Body of pancreas (tissue), 4 donors: Measurements from ENCODE around the gene PRSS12. TPM values are rescaled to one million over a fixed set of nuclear protein-coding genes. Genes with fewer than 3 reads are reported as not detected.

Experiments used
- ATAC-seq: fragments of 150-250 bp; one replicate; pipeline ENCODE4 v1.9.1; 2016
- DNase-seq, 4 donors: peaks; one replicate each; pipeline ENCODE4 v3.0.0-alpha.2; 2019
- H3K27ac ChIP-seq, 4 donors: fragments of 200-600 bp; sonication (generic); 1 replicate in 3 of 4; 2 replicates in 1 of 4; pipeline versions ENCODE4 v1.5.1 to v1.6.1; 2016 to 2019; ENCODE audit warnings: mild to moderate bottlenecking in 1 of 4, mixed read lengths in 1 of 4, moderate library complexity in 1 of 4
- H3K27me3 ChIP-seq, 2 donors: fragments of 200-600 bp; sonication (generic); one replicate each; pipeline ENCODE4 v1.6.0; 2016; ENCODE audit warnings: mild to moderate bottlenecking in 1 of 2
- H3K36me3 ChIP-seq, 2 donors: fragments of 200-600 bp; sonication (generic); replicated peaks in 1 of 2; 2 replicates each; pipeline ENCODE4 v1.5.1; 2016; ENCODE audit warnings: low read depth in 2 of 2; ENCODE audit not compliant: insufficient read depth in 1 of 2
- H3K4me1 ChIP-seq: fragments of 200-600 bp; sonication (generic); one replicate; pipeline ENCODE4 v1.6.0; 2016
- H3K4me3 ChIP-seq, 2 donors: fragments of 200-600 bp; sonication (generic); 1 replicate in 1 of 2; 2 replicates in 1 of 2; pipeline ENCODE4 v1.5.1; 2016 to 2019
- H3K9me3 ChIP-seq, 3 donors: fragments of 200-600 bp; sonication (generic); 1 replicate in 2 of 3; 2 replicates in 1 of 3; pipeline ENCODE4 v1.5.1; 2016
- CTCF ChIP-seq, 7 experiments: fragments of 450-650 bp in 4 of 7; fragments of 200-600 bp in 3 of 7; sonication (generic) in 3 of 7; IDR thresholded peaks; one replicate each; pipeline ENCODE4 v1.5.1; 2016 to 2019; ENCODE audit warnings: antibody characterized with exemption in 7 of 7
- POLR2A ChIP-seq, 3 donors: fragments of 450-650 bp; IDR thresholded peaks; one replicate each; pipeline ENCODE4 v1.6.1; 2016; ENCODE audit warnings: antibody characterized with exemption in 3 of 3, mild to moderate bottlenecking in 2 of 3
- WGBS, 2 donors: methylation state at CpG; one replicate each; pipeline ENCODE4 v1.1.5; 2017; 5-methylcytosine and 5-hydroxymethylcytosine counted together
- intact Hi-C: fragments of 100-400 bp; cut with DNase I; formaldehyde crosslinking; loops from one replicate; pipeline ENCODE4 v1.15.1; 2023
- total RNA-seq, 2 donors: library from RNA; depleted of rRNA; stranded (reverse); fragments of >200 nt; gene quantifications; one replicate each; pipeline ENCODE4 v1.1.0, GENCODE V29; 2016

Gene PRSS12
- total RNA-seq, 2 donors from 2014 or later, result 12.2 to 15.8 TPM

GRCh38 chr4:118264096-118264495 lies 88.7 kb downstream of the PRSS12 start:
- no peak for TF ChIP-seq CTCF (IDR thresholded peaks at IDR 0.05)
- no peak for TF ChIP-seq POLR2A (IDR thresholded peaks at IDR 0.05)
- H3K9me3 ChIP-seq, result no peaks in the 10 kb centered on the region
- no peaks in the 10 kb centered on the region for H3K36me3 ChIP-seq
- no peak overlapping the region for H3K4me3 ChIP-seq
- no peak overlapping the region for H3K27ac ChIP-seq
- no peaks in the 10 kb centered on the region for H3K27me3 ChIP-seq
- intact Hi-C loops, result no loop called here
- DNase-seq (no peak), ATAC-seq (no peak)
- 83 to 88% methylated on average over 3 of the region's 3 CpGs for WGBS, 2 donors
- H3K4me1 ChIP-seq, result no peaks in the 10 kb centered on the region

GRCh38 chr4:118260309-118260708 lies 92.5 kb downstream of the PRSS12 start:
- Histone ChIP-seq H3K4me1 (no peaks in the 10 kb centered on the region), H3K4me3 (no peak overlapping the region), H3K36me3 (no peaks in the 10 kb centered on the region), H3K9me3 (no peaks in the 10 kb centered on the region), H3K27me3 (no peaks in the 10 kb centered on the region), H3K27ac (no peak overlapping the region)
- ATAC-seq (no peak), DNase-seq (no peak)
- WGBS, 2 donors, result 84 to 86% methylated on average over 2 of the region's 2 CpGs
- intact Hi-C loops, result no loop called here
- TF ChIP-seq POLR2A (IDR thresholded peaks at IDR 0.05), result no peak
- TF ChIP-seq CTCF (IDR thresholded peaks at IDR 0.05), result no peak

GRCh38 chr4:118259111-118259510 lies 93.7 kb downstream of the PRSS12 start:
- H3K4me3 ChIP-seq, result no peak overlapping the region
- intact Hi-C loops, result no loop called here
- DNase-seq, result no peak

GRCh38 chr4:118254368-118254767 lies 98.4 kb downstream of the PRSS12 start:
- no peak overlapping the region for H3K4me3 ChIP-seq
- no peak overlapping the region for H3K27ac ChIP-seq
- H3K9me3 ChIP-seq, result no peaks in the 10 kb centered on the region
- DNase-seq, result no peak
- no peaks in the 10 kb centered on the region for H3K27me3 ChIP-seq
- TF ChIP-seq POLR2A (IDR thresholded peaks at IDR 0.05), result no peak
- TF ChIP-seq CTCF (IDR thresholded peaks at IDR 0.05), result no peak
- intact Hi-C loops, result no loop called here
- ATAC-seq, result no peak
- no peaks in the 10 kb centered on the region for H3K4me1 ChIP-seq
- no peaks in the 10 kb centered on the region for H3K36me3 ChIP-seq

More at GRCh38 chr4:118259111-118259510, 93.7 kb downstream of the PRSS12 start:
- 79 to 81% methylated on average over 3 of the region's 3 CpGs for WGBS, 2 donors
- no peak overlapping the region for H3K27ac ChIP-seq
- no peak for ATAC-seq
- no peaks in the 10 kb centered on the region for H3K9me3 ChIP-seq
- no peaks in the 10 kb centered on the region for H3K4me1 ChIP-seq
- H3K27me3 ChIP-seq, result no peaks in the 10 kb centered on the region
- H3K36me3 ChIP-seq, result no peaks in the 10 kb centered on the region
- TF ChIP-seq POLR2A (IDR thresholded peaks at IDR 0.05), result no peak
- no peak for TF ChIP-seq CTCF (IDR thresholded peaks at IDR 0.05)

- TF ChIP-seq POLR2A (IDR thresholded peaks at IDR 0.05), result no peak
- TF ChIP-seq CTCF (IDR thresholded peaks at IDR 0.05), result no peak
- 79 to 90% methylated on average over 3 of the region's 3 CpGs for WGBS, 2 donors
- DNase-seq (no peak), ATAC-seq (no peak)
- no peaks in the 10 kb centered on the region for H3K4me1 ChIP-seq
- no peaks in the 10 kb centered on the region for H3K27me3 ChIP-seq
- H3K9me3 ChIP-seq, result no peaks in the 10 kb centered on the region
- H3K36me3 ChIP-seq, result no peaks in the 10 kb centered on the region
- intact Hi-C loops, result no loop called here
- H3K4me3 ChIP-seq, result no peak overlapping the region
- no peak overlapping the region for H3K27ac ChIP-seq
Observed at GRCh38 chr4:118249890-118250289, 102.9 kb downstream of the PRSS12 start.
